ENCODE measurements around the gene HYAL2.

Gene HYAL2

GRCh38 chr3:50365842-50366220, 43.3 kb upstream of the HYAL2 start:
- H3K23ac ChIP-seq (ENCODE audit: low read depth, low read length, poor library complexity): peak overlapping the region; percentile 1
- peak overlapping the region; percentile 69 for H2AFZ ChIP-seq (ENCODE audit: low read length)
- peak overlapping the region; percentile 15 for H3K14ac ChIP-seq (ENCODE audit: low read length)
- peaks cover 2% of the 10 kb centered on the region for H3K79me1 ChIP-seq (ENCODE audit: low read depth, low read length)
- peaks cover 0 to 67% (median 15%) of the 10 kb centered on the region in 3 experiments for H3K27me3 ChIP-seq (ENCODE audit: control insufficient read depth in 3 of 3, insufficient read depth in 3 of 3, low read depth in 1 of 3, low read length in 3 of 3)
- no peak overlapping the region for H4K8ac ChIP-seq (ENCODE audit: low read depth, low read length)
- H3K4me1 ChIP-seq (ENCODE audit: control insufficient read depth in 2 of 2, insufficient read depth in 1 of 2, low read depth in 1 of 2, low read length in 2 of 2): peaks cover 0 to 10% of the 10 kb centered on the region in 2 donors
- no peak overlapping the region for H3K27ac ChIP-seq (replicated peaks; ENCODE audit: low read length)
- H3K9me3 ChIP-seq (replicated peaks in 1 of 2; ENCODE audit: control insufficient read depth in 2 of 2, insufficient read depth in 1 of 2, low read depth in 1 of 2, low read length in 2 of 2): no peaks in the 10 kb centered on the region
- H3K4me2 ChIP-seq (ENCODE audit: insufficient read depth, low read length, poor library complexity, severe bottlenecking): peak overlapping the region; percentile 95
- H2BK120ac ChIP-seq (ENCODE audit: low read depth, low read length): no peak overlapping the region
- no peak overlapping the region for H2BK5ac ChIP-seq (ENCODE audit: low read length)
- no peak overlapping the region for H4K91ac ChIP-seq (ENCODE audit: low read depth, low read length, poor library complexity)
- H2BK15ac ChIP-seq (ENCODE audit: low read length): peak overlapping the region; percentile 46
- H2AK5ac ChIP-seq (ENCODE audit: low read depth, low read length): peak overlapping the region; percentile 91
- no peak overlapping the region for H2BK12ac ChIP-seq (ENCODE audit: low read length)
- DNase-seq (ENCODE audit: low spot score): no peak
- no peak overlapping the region for H3K4ac ChIP-seq (ENCODE audit: low read length)
- H3K9ac ChIP-seq (ENCODE audit: low read depth, low read length, poor library complexity): peak overlapping the region; percentile 4
- peak overlapping the region; percentile 94 for H3K18ac ChIP-seq (ENCODE audit: low read length)
- no peak overlapping the region for H3K4me3 ChIP-seq (ENCODE audit: low read length in 2 of 2)
- WGBS, 2 donors (ENCODE audit: extremely low coverage in 2 of 2, insufficient read length in 2 of 2, insufficient replicate concordance in 1 of 2): no CpG with 5 or more reads among the region's 5 CpGs
- H3K36me3 ChIP-seq (replicated peaks in 1 of 2; ENCODE audit: control insufficient read depth in 2 of 2, insufficient read depth in 2 of 2, low read length in 2 of 2): no peaks in the 10 kb centered on the region

DNA sequence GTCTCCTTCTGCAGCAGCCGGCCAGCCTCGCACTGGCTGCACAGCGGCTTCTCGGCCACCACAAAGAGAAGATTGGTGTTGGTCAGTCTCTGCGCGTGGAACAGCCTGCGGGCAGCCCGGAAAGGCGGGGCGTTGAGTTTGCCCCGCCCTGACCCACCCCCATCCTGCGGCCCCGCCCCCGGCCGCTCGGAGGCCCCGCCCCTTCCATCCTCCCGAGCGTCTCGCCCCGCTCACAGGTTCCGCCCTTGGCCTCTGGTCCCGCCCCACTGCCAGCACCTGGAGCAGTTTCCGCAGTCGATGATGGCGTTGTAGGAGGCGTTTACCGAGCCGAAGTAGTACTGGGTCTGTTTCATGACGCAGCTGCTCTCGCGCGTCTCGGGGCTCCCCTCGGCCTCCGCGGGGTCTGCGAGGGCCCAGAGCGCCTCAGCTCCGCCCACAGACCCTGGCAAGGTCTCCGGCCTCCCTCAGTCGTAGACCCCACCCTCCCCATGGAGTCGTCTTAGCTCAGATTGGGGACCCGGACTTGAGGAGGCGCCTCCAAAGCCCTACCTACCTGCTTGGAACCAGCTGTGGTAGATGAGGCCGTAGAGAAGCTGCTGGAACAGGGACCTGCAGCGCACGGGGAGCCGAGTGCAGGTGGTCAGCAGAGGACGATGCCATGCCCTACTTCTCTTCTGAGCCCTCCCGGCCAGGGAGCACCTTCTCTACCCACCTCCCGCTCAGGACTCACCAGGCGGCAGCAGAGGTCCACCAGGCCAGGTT, 42.7 kb upstream of the HYAL2 start:
- H3K4ac ChIP-seq (ENCODE audit: low read length): no peak overlapping the region

GRCh38 chr3:50364573-50365079, 42.1 kb upstream of the HYAL2 start:
- no peak for DNase-seq (ENCODE audit: low spot score)
- Histone ChIP-seq H2BK15ac (ENCODE audit: low read length) (peak overlapping the region; percentile 99), H3K4me2 (ENCODE audit: insufficient read depth, low read length, poor library complexity, severe bottlenecking) (peak overlapping the region; percentile 95), H4K8ac (ENCODE audit: low read depth, low read length) (peak overlapping the region; percentile 72), H3K9ac (ENCODE audit: low read depth, low read length, poor library complexity) (peak overlapping the region; percentile 96), H2AK5ac (ENCODE audit: low read depth, low read length) (peak overlapping the region; percentile 97), H3K27me3 (ENCODE audit: control insufficient read depth in 3 of 3, insufficient read depth in 3 of 3, low read depth in 1 of 3, low read length in 3 of 3) (peaks cover 0 to 63% (median 15%) of the 10 kb centered on the region in 3 experiments), H3K23ac (ENCODE audit: low read depth, low read length, poor library complexity) (peak overlapping the region; percentile 87), H2AFZ (ENCODE audit: low read length) (peak overlapping the region; percentile 69), H3K4ac (ENCODE audit: low read length) (peak overlapping the region; percentile 41), H3K36me3 (replicated peaks in 1 of 2; ENCODE audit: control insufficient read depth in 2 of 2, insufficient read depth in 2 of 2, low read length in 2 of 2) (no peaks in the 10 kb centered on the region), H4K91ac (ENCODE audit: low read depth, low read length, poor library complexity) (no peak overlapping the region), H2BK12ac (ENCODE audit: low read length) (no peak overlapping the region), H3K14ac (ENCODE audit: low read length) (peak overlapping the region; percentile 9), H3K27ac (replicated peaks; ENCODE audit: low read length) (no peak overlapping the region), H3K4me1 (ENCODE audit: control insufficient read depth in 2 of 2, insufficient read depth in 1 of 2, low read depth in 1 of 2, low read length in 2 of 2) (peaks cover 4 to 13% of the 10 kb centered on the region in 2 donors), H3K9me3 (replicated peaks in 1 of 2; ENCODE audit: control insufficient read depth in 2 of 2, insufficient read depth in 1 of 2, low read depth in 1 of 2, low read length in 2 of 2) (no peaks in the 10 kb centered on the region), H2BK120ac (ENCODE audit: low read depth, low read length) (peak overlapping the region; percentile 54), H3K4me3 (ENCODE audit: low read length in 2 of 2) (peak overlapping the region; percentile 28 to 75), H3K79me1 (ENCODE audit: low read depth, low read length) (peaks cover 2% of the 10 kb centered on the region), H2BK5ac (ENCODE audit: low read length) (peak overlapping the region; percentile 93), H3K18ac (ENCODE audit: low read length) (peak overlapping the region; percentile 96)
- WGBS, 2 donors (ENCODE audit: extremely low coverage in 2 of 2, insufficient read length in 2 of 2, insufficient replicate concordance in 1 of 2): no CpG with 5 or more reads among the region's 48 CpGs

More for the DNA sequence above, 42.7 kb upstream of the HYAL2 start:
- WGBS, 2 donors (ENCODE audit: extremely low coverage in 2 of 2, insufficient read length in 2 of 2, insufficient replicate concordance in 1 of 2): no CpG with 5 or more reads among the region's 53 CpGs
- no peak overlapping the region for H4K8ac ChIP-seq (ENCODE audit: low read depth, low read length)
- peak; percentile 72 for DNase-seq (ENCODE audit: low spot score)
- H3K9me3 ChIP-seq (replicated peaks in 1 of 2; ENCODE audit: control insufficient read depth in 2 of 2, insufficient read depth in 1 of 2, low read depth in 1 of 2, low read length in 2 of 2): no peaks in the 10 kb centered on the region
- peak overlapping the region; percentile 94 for H3K18ac ChIP-seq (ENCODE audit: low read length)
- peak overlapping the region; percentile 96 for H3K9ac ChIP-seq (ENCODE audit: low read depth, low read length, poor library complexity)
- H2BK120ac ChIP-seq (ENCODE audit: low read depth, low read length): peak overlapping the region; percentile 54
- peak overlapping the region; percentile 46 for H2BK15ac ChIP-seq (ENCODE audit: low read length)
- H2AFZ ChIP-seq (ENCODE audit: low read length): peak overlapping the region; percentile 69
- peak overlapping the region; percentile 28 to 79 for H3K4me3 ChIP-seq (ENCODE audit: low read length in 2 of 2)
- H3K27ac ChIP-seq (replicated peaks; ENCODE audit: low read length): no peak overlapping the region
- peak overlapping the region; percentile 2 for H3K14ac ChIP-seq (ENCODE audit: low read length)
- H3K4me1 ChIP-seq (ENCODE audit: control insufficient read depth in 2 of 2, insufficient read depth in 1 of 2, low read depth in 1 of 2, low read length in 2 of 2): peaks cover 0 to 10% of the 10 kb centered on the region in 2 donors
- H3K23ac ChIP-seq (ENCODE audit: low read depth, low read length, poor library complexity): peak overlapping the region; percentile 87
- no peak overlapping the region for H2BK12ac ChIP-seq (ENCODE audit: low read length)
- H3K36me3 ChIP-seq (replicated peaks in 1 of 2; ENCODE audit: control insufficient read depth in 2 of 2, insufficient read depth in 2 of 2, low read length in 2 of 2): no peaks in the 10 kb centered on the region
- peak overlapping the region; percentile 95 for H3K4me2 ChIP-seq (ENCODE audit: insufficient read depth, low read length, poor library complexity, severe bottlenecking)
- peaks cover 2% of the 10 kb centered on the region for H3K79me1 ChIP-seq (ENCODE audit: low read depth, low read length)
- H4K91ac ChIP-seq (ENCODE audit: low read depth, low read length, poor library complexity): no peak overlapping the region
- H2BK5ac ChIP-seq (ENCODE audit: low read length): peak overlapping the region; percentile 93
- H2AK5ac ChIP-seq (ENCODE audit: low read depth, low read length): peak overlapping the region; percentile 97
- H3K27me3 ChIP-seq (ENCODE audit: control insufficient read depth in 3 of 3, insufficient read depth in 3 of 3, low read depth in 1 of 3, low read length in 3 of 3): peaks cover 0 to 67% (median 15%) of the 10 kb centered on the region in 3 experiments

DNA sequence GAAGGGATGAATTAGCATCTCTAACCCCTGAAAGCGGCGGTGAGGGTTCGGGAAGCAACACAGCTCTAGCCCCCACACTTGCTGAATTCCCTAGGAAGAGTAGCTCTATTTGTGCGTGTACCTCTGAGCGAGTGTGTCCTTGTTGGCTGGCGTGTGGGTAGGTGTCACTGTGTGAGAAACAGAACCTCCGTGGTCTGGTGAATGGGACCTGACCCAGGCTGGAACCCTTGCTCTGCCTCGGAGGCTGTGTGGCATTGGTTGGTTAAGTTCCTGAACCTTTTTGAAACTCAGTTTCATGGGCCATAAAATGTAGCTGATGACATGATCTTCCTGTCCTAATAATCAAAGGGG, 37.2 kb upstream of the HYAL2 start:
- Histone ChIP-seq H3K9me3 (replicated peaks in 1 of 2; ENCODE audit: control insufficient read depth in 2 of 2, insufficient read depth in 1 of 2, low read depth in 1 of 2, low read length in 2 of 2) (no peaks in the 10 kb centered on the region), H3K36me3 (replicated peaks in 1 of 2; ENCODE audit: control insufficient read depth in 2 of 2, insufficient read depth in 2 of 2, low read length in 2 of 2) (peaks cover 22 to 35% of the 10 kb centered on the region in 2 donors), H2BK5ac (ENCODE audit: low read length) (no peak overlapping the region), H3K27me3 (ENCODE audit: control insufficient read depth in 3 of 3, insufficient read depth in 3 of 3, low read depth in 1 of 3, low read length in 3 of 3) (peaks cover 0 to 25% (median 8%) of the 10 kb centered on the region in 3 experiments), H3K4me3 (ENCODE audit: low read length in 2 of 2) (peak overlapping the region; percentile 33 to 96), H4K8ac (ENCODE audit: low read depth, low read length) (no peak overlapping the region), H3K27ac (replicated peaks; ENCODE audit: low read length) (no peak overlapping the region), H2AFZ (ENCODE audit: low read length) (peak overlapping the region; percentile 92), H3K4me1 (ENCODE audit: control insufficient read depth in 2 of 2, insufficient read depth in 1 of 2, low read depth in 1 of 2, low read length in 2 of 2) (peaks cover 27 to 35% of the 10 kb centered on the region in 2 donors), H2BK120ac (ENCODE audit: low read depth, low read length) (no peak overlapping the region), H3K18ac (ENCODE audit: low read length) (peak overlapping the region; percentile 5), H3K79me1 (ENCODE audit: low read depth, low read length) (peaks cover 17% of the 10 kb centered on the region), H2BK15ac (ENCODE audit: low read length) (no peak overlapping the region), H2BK12ac (ENCODE audit: low read length) (no peak overlapping the region), H4K91ac (ENCODE audit: low read depth, low read length, poor library complexity) (no peak overlapping the region), H3K9ac (ENCODE audit: low read depth, low read length, poor library complexity) (no peak overlapping the region), H3K14ac (ENCODE audit: low read length) (no peak overlapping the region), H3K4me2 (ENCODE audit: insufficient read depth, low read length, poor library complexity, severe bottlenecking) (peak overlapping the region; percentile 82), H3K23ac (ENCODE audit: low read depth, low read length, poor library complexity) (no peak overlapping the region), H2AK5ac (ENCODE audit: low read depth, low read length) (peak overlapping the region; percentile 21), H3K4ac (ENCODE audit: low read length) (no peak overlapping the region)
- no peak for DNase-seq (ENCODE audit: low spot score)
- no CpG with 5 or more reads among the region's 8 CpGs for WGBS, 2 donors (ENCODE audit: extremely low coverage in 2 of 2, insufficient read length in 2 of 2, insufficient replicate concordance in 1 of 2)
